Activated naive CD4-positive, alpha-beta T cell treated with anti-CD3 and anti-CD28 coated beads, Interleukin-2, amount 50 U/mL, for 72 hours (primary cell): ENCODE measurements around the gene RPS16. TPM values are rescaled to one million over a fixed set of nuclear protein-coding genes. Genes with fewer than 3 reads are reported as not detected.
A peak's percentile ranks its signal among the peaks of the same experiment; 100 is the strongest.
"Not testable (repeated sequence)": the region's sequence is repeated elsewhere in the genome, so short reads cannot be mapped to it uniquely, and the experiment has no call there.

Experiments used
- ATAC-seq, 2 donors: fragments of 150-1000 bp; cut with Tn5 transposase; 2 replicates each; pipeline ENCODE4 v1.10.0; 2021; ENCODE audit warnings: mild to moderate bottlenecking in 2 of 2, moderate library complexity in 2 of 2
- DNase-seq, 2 donors: peaks; one replicate each; pipeline ENCODE4 v3.0.0; 2021 to 2022; ENCODE audit warnings: low spot score in 2 of 2
- H3K27ac Mint-ChIP-seq, 2 donors: one replicate each; pipeline ENCODE4 v1.8.0; 2022; ENCODE audit warnings: mild to moderate bottlenecking in 2 of 2, mixed read lengths in 2 of 2
- H3K36me3 Mint-ChIP-seq, 2 donors: one replicate each; pipeline ENCODE4 v1.8.0; 2022; ENCODE audit warnings: mixed read lengths in 2 of 2
- H3K9me3 Mint-ChIP-seq, 2 donors: one replicate each; pipeline ENCODE4 v1.8.0; 2022; ENCODE audit warnings: mixed read lengths in 2 of 2
- total RNA-seq, 2 donors: library from RNA; stranded (reverse); gene quantifications; one replicate each; pipeline ENCODE4 v1.2.3, GENCODE V29; 2022

RPS16 gene
- total RNA-seq, 2 donors from 2014 or later = 3,128 to 3,624 TPM

DNA sequence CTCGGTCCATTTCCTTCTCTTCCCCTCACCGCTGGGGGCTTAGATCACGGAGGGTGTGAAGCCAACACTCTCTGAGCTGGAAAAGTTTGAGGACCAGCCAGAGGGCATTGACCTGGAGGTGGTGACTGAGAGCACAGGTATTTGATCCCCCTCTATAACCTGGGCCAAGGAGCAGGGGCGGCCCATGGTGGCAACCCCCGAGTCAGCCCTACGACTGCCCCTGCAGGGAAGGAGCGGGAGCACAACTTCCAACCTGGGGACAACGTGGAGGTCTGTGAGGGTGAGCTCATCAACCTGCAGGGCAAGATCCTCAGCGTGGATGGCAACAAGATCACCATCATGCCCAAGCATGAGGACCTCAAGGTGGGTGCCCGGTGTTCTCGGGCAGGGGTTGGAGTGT lies 33.3 kb upstream of the RPS16 start:
- H3K9me3 Mint-ChIP-seq = no peaks in the 10 kb centered on the region
- ATAC-seq (no peak), DNase-seq (no peak)
- peak overlapping the region; percentile 76 to 80 for H3K27ac Mint-ChIP-seq
- peaks cover 29 to 35% of the 10 kb centered on the region in 2 donors for H3K36me3 Mint-ChIP-seq

DNA sequence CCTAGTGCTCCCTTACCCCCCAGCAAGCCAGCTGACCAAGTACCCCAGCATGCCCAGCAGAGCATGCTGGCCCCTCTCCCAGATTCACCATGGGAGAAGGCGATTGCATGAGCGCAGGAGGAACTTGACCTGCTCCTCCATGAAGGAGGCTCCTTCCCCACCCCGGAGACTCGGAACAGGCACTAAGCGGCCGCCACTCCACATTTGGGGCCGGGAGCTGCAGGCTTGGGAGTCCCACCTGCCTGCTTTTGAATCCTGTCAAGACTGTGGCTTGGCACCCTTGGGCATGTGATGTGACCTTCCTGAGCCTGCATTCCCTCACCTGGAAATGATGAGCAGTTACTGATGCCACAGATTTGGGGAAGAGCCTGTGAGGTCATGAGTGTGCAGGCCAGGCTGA lies 32.2 kb upstream of the RPS16 start:
- Mint-ChIP-seq H3K36me3 (peaks cover 29 to 35% of the 10 kb centered on the region in 2 donors), H3K27ac (peak overlapping the region in 1 of 2 donors; percentile 91), H3K9me3 (no peaks in the 10 kb centered on the region)
- ATAC-seq (no peak), DNase-seq (no peak)

DNA sequence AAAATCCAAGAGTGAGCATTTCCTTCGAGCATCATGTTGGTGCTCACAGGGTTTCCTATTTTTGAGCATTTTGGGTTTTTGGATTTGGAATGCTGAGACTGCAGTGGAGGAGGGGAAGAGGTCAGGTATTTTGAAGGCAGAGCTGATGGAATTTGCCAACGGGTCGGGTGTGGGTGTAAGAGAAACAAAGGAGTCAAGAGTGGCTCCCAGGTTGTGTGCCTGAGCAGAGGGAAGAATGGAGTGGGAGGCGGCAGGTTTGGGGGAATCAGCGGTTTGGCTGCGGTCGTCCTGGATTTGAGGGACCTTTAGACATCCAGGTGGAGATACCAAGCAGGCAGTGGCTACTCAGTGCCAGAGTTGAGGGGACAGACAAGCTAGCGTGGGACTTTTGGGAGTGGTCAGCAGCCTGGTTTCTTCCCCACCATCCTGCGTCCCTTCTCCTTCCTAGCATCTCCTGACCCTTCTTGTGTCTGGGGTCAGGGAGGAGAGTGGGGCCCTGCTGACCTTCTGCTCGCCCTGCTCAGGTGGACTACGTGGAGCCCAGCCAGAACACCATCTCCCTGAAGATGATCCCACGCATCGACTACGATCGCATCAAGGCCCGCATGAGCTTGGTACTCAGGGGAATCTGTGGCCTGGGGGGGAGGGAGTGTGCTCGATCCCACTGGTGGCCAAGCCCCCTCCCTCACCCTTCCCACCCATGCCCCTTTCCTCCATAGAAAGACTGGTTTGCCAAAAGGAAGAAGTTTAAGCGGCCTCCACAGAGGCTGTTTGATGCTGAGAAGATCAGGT lies 30.4 kb upstream of the RPS16 start:
- peaks cover 20 to 27% of the 10 kb centered on the region in 2 donors for H3K36me3 Mint-ChIP-seq

DNA sequence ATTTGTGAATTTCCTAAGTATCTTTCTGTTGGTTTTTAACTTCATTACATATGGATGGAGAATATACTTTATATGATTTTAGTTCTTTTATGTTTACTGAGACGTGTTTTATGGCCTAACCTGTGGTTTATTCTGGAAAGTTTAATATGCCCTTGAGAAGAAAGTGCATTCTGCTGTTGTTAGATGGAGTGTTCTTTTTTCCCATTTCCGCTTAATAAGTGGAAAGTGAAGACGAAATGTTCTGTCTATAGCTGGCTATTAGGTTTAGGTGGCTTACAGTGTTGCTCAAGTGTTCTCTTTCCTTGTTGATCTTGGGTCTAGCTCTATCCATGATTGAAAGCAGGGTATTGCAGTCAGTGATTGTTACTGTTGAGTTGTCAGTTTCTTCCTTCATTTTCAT lies 27.7 kb upstream of the RPS16 start:
- no peak for DNase-seq
- no peaks in the 10 kb centered on the region for H3K9me3 Mint-ChIP-seq
- peaks cover 17 to 35% of the 10 kb centered on the region in 2 donors for H3K36me3 Mint-ChIP-seq
- ATAC-seq = no peak
- H3K27ac Mint-ChIP-seq = peak overlapping the region in 1 of 2 donors; percentile 6

More for the DNA sequence above, 30.4 kb upstream of the RPS16 start:
- Mint-ChIP-seq H3K27ac (no peak overlapping the region), H3K9me3 (no peaks in the 10 kb centered on the region)
- ATAC-seq (no peak), DNase-seq (no peak)

DNA sequence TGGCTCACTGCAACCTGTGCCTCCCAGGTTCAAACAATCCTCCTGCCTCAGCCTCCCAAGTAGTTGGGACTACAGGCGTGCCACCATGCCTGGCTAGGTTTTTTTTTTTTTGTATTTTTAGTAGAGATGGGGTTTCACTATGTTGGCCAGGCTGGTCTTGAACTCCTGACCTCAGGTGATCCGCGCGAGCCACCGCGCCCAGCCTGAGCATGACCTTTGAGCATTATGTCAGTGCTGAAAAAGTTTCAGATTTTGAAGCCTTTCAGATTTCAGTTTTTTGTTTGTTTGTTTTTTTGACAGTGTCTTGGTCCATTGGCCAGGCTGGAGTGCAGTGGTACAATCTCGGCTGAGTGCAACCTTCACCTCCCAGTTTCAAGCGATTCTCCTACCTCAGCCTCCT lies 15.5 kb upstream of the RPS16 start:
- not testable (repeated sequence) for H3K9me3 Mint-ChIP-seq, ATAC-seq, DNase-seq
- H3K27ac Mint-ChIP-seq = peak overlapping the region; percentile 73 to 93
- H3K36me3 Mint-ChIP-seq = peaks cover 27 to 68% of the 10 kb centered on the region in 2 donors

DNA sequence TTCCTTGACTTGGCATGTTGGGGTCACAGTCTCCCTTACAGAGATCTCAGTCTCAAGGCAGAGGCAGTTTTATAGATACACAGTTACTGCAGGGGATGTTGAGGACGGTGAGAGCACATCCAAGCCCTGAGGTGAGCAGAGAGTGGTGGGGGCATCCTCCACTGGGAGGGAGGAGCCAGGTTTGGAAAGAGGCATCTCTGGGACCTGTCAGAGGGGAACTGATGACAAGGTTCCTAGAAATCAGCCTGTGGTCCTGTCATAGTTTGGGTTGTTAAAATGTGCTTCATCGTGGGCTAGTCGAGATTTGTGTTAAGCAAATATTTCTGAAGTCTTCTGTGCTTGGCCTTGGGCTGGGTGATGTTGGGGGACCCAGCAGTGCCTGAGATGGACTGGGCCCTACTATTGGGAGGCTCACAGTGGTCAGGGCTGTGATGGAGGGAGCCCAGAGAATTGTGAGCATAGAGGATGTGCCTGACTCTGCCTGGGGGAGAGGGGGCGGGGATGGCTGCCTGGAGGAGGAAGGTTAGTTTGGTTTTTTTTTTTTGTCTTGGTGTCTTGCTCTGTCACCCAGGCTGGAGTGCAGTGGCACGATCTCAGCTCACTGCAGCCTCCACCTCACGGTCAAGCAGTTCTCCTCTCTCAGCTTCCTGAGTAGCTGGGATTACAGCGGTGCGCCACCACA lies 13.5 kb upstream of the RPS16 start:
- Mint-ChIP-seq H3K36me3 (peaks cover 42 to 78% of the 10 kb centered on the region in 2 donors), H3K9me3 (no peaks in the 10 kb centered on the region), H3K27ac (peak overlapping the region; percentile 97 to 99)
- no peak for DNase-seq
- no peak for ATAC-seq

DNA sequence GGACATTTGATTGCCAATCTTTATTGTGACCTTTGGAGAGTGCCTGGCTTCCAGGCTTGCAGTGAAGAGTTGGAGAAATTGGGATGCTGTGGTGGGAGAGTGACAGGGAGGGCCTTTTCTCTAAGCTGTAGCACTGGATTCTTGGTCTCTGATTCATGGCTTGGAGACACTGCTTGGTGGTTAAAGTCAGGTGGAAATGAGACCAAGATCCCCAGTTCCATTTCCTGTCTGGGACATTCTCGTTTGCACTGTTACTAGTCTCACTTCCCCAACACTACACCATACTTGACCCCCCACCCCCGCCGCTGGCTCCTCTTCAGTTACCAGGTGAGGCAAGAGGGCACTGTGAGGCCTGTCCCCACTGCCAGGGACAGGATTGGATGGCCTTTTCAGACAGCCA lies 12.5 kb upstream of the RPS16 start:
- peak in 1 of 2 donors; percentile 71 for DNase-seq
- peaks cover 40 to 78% of the 10 kb centered on the region in 2 donors for H3K36me3 Mint-ChIP-seq
- peak overlapping the region; percentile 97 to 99 for H3K27ac Mint-ChIP-seq
- ATAC-seq = peak; percentile 2 to 39
- no peaks in the 10 kb centered on the region for H3K9me3 Mint-ChIP-seq

DNA sequence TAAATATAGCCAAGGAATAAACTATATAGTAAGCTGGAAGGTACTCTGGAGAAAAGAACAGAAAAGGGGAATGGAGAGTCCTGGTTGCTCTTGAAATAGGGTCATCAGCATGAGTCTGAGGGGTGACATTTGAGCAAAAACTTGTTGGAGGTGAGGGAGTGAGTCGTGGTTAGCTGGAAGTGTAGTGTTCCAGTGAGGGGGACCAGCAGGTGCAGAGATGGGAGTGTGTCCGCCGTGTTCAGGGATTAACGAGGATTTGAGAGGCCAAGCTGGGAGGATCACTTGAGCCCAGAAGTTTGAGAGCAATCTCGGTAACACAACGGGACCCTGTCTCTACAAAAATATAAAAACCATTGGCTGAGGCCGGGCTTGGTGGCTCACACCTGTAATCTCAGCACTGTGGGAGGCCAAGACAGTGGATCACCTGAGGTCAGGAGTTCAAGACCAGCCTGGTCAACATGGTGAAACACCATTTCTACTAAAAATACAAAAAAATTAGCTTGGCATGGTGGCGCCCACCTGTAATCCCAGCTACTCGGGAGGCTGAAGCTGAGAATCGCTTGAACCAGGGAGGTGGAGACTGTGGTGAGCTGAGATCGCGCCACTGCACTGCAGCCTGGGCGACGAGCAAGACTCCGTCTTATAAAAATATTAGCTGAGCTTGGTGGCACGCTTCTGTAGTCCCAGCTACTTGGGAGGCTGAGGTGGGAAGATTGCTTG lies 10.8 kb upstream of the RPS16 start:
- ATAC-seq = no peak
- H3K27ac Mint-ChIP-seq = peak overlapping the region; percentile 97 to 99
- no peaks in the 10 kb centered on the region for H3K9me3 Mint-ChIP-seq
- peaks cover 30 to 60% of the 10 kb centered on the region in 2 donors for H3K36me3 Mint-ChIP-seq
- no peak for DNase-seq

DNA sequence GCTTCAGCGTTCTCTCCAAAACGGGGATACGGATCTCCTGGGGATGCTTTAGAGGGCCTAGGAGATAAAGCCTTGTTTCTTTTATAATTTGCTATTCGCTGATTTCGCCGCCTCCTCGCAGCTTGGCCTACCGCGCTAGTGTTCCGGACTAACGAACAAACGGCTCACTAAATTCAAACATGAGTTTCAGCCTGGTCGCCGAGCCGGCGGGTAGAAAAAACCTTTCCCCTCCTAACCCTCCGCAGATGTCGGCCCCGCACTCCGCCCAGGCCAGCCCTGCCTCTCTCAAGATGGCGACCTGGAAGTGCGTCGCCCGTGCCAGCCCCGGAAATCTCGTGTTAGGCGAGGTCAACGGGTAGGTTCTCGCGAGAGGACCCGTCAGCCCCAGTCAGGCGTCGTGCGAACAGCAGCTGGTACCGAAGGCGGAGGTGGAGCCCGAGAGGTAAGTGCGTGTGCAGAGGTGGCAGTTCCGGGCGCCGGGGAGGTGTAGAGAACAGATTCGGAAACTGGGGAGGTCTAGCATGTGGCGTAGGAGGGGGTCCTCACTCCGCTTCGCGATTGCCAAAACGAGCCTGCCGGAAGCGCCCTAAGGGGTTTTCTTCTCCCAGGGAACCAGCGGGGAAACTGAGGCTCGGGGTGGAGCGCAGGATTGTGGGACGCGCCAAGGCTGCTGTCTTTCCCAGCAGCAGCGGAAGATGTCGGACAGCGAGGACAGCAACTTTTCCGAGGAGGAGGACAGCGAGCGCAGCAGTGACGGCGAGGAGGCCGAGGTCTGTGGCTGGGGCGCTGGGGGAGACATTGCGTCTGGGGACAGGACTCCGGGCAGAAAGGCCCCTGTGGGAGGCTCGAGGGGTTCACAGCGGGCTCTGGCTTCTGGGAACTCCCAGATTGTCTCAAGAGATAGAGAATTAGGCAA lies 9.7 kb upstream of the RPS16 start, which contains the start of gene SUPT5H:
TSS of gene SUPT5H (plus strand) at position 387 of the 916 bp plus-strand sequence. CDS start at position 696, 309 bp downstream.
- Mint-ChIP-seq H3K9me3 (no peaks in the 10 kb centered on the region), H3K36me3 (peaks cover 28 to 50% of the 10 kb centered on the region in 2 donors), H3K27ac (peak within 1 kb of the TSS; percentile 97 to 99)
- ATAC-seq = peak; percentile 88 to 92
- DNase-seq = peak; percentile 95 to 97

DNA sequence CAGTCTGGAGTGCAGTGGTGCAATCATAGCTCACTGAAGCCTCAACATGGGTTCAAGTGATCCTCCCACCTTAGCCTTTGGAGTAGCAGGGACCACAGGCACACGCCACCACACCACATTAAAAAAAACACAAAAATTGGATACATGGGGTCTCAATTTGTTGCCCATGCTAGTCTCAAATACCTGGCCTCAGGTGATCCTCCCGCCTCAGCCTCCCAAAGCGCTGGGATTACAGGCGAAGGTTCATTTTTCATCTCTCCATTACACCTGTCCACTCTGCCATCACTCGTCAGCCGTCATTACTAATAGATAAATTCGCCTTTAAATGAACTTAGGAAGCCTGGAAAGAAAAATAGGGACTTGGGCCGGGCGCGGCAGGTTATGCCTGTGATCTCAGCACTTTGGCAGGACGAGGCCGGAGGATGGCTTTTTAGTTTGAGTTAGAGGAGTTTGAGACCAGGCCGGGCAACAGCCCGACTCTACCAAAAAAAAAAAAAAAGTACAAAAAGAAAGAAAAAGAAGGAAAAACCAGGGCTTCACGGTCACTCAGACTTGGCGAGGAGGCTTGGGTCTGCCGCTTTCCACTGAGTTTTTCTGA lies 8.9 kb upstream of the RPS16 start:
- Mint-ChIP-seq H3K9me3 (no peaks in the 10 kb centered on the region), H3K36me3 (peaks cover 28 to 48% of the 10 kb centered on the region in 2 donors), H3K27ac (peak overlapping the region; percentile 97 to 99)
- DNase-seq (no peak), ATAC-seq (no peak)

DNA sequence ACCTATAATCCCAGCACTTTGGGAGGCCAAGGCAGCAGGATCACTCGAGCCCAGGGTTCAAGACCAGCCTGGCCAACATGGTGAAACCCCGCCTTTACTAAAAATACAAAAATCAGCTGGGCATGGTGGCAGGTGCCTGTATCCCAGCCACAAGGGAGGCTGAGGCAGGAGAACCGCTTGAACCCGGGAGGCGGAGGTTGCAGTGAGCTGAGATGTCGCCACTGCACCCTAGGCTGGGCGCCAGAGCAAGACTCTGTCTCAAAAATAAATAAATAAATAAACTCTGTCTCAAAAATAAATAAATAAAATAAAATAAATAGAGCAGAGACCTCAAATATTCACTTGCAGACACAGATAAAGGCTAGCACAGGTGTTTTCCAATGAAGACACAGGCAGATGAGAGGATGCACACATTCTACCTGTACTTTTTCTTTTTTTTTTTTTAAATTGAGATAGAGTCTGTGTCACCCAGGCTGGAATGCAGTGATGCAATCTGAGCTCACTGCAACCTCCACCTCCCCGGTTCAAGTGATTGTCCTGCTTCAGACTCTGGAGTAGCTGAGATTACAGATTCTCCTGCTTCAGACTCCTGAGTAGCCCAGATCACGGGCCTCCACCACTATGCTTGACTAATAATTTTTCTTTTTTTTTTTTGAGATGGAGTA lies 2.7 kb upstream of the RPS16 start:
- no peaks in the 10 kb centered on the region for H3K9me3 Mint-ChIP-seq

DNA sequence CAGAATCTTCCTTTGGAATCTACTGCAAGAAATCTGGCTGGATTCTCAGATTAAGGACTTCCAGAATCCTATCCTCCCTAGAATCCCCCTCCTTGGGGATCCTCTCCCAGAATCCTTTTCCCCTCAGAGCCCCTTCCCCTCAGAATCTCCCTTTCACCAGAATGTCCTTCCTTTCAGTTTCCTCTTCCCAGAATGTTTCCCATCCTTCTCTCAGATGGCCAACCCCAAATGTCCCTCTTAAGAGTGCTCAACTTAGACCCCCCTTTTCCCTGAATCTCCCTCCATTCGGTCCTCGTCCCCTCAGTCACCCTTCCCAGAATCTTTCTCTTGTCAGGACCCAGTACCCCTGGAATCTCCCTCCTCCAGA lies 584 bp upstream of the RPS16 start:
- H3K9me3 Mint-ChIP-seq = no peaks in the 10 kb centered on the region
- no peak for DNase-seq
- H3K36me3 Mint-ChIP-seq = peaks cover 35 to 38% of the 10 kb centered on the region in 2 donors
- peak overlapping the region; percentile 96 to 100 for H3K27ac Mint-ChIP-seq
- no peak for ATAC-seq

More for the DNA sequence above, 2.7 kb upstream of the RPS16 start:
- ATAC-seq = no peak
- Mint-ChIP-seq H3K27ac (no peak overlapping the region), H3K36me3 (peaks cover 23 to 28% of the 10 kb centered on the region in 2 donors)
- DNase-seq = no peak

DNA sequence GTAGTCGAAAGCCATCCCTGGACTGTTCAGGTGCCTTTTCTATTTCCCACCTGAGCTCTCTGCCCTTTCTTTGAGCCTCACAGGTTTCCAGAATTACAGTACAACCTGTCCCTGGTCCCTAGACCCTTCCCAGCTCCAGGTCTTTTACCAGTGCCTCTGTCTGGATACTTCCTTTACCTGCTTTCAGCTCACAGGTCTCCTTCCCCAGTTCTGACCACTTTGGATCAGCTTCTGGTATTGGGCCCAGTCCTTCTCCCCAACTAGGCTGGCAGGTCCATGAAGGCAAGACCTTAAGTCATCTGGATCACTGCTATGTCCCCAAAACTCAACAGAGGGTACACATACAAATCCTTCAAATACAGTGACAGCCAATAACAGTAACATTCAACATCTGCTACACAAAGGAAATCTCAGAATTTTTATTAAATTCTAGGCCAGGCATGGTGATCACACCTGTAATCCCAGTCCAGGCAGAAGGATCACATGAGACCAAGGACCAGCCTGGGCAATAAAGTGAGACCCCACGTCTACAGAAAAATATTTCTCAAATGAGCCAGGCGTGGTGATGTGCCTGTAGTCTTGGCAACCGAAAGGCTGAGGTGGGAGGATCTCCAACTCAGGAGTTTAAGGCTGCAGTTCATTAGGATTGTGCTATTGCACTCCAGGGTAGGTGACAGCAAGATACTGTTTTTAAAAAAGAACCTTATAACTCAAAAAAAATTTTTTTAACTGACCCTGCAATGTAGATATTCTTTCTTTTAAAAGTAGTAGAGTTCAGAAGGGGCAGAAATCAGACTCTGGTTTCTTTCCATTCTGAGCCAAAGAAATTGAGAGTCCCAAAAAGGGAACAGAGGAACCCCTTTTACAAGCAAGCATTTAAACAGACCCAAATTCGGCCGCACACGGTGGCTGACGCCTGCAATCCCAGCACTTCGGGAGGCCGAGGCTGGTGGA lies 1.3 kb downstream of the RPS16 start:
- ATAC-seq (no peak), DNase-seq (no peak)
- Mint-ChIP-seq H3K36me3 (peaks cover 35 to 38% of the 10 kb centered on the region in 2 donors), H3K9me3 (no peaks in the 10 kb centered on the region), H3K27ac (peak overlapping the region; percentile 96 to 100)

DNA sequence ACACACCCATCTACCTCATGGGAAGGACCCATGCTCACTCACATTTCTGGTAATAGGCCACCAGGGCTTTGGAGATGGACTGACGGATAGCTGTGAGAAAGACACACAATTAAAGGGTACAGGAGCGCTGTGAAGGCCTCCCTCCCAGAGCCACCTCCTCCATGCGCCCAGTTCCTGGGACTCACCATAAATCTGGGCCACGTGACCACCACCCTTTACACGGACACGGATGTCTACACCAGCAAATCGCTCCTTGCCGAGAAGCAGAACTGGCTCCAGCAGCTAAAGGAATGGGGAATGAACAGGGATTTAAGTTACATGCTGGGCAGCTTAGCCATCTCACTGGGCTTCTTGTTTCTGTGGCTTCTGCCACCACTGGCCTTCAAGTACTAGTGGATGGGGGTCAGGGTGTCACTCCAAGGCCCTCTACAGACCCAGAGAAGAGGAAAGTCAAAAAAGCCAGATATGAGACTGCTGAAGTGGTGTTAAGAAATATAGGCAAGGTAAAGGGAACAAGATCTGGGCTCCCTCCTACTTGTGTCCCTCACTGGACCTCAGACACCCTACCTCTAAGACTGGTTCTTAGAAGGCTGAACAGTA lies 2.2 kb downstream of the RPS16 start:
- H3K36me3 Mint-ChIP-seq = peaks cover 35 to 38% of the 10 kb centered on the region in 2 donors
- peak overlapping the region; percentile 96 to 100 for H3K27ac Mint-ChIP-seq
- DNase-seq (no peak), ATAC-seq (no peak)
- no peaks in the 10 kb centered on the region for H3K9me3 Mint-ChIP-seq
